Upper lobe of left lung (tissue), 6 donors: Measurements from ENCODE around the gene HMX2. TPM values are rescaled to one million over a fixed set of nuclear protein-coding genes. Genes with fewer than 3 reads are reported as not detected.

Experiments
- ATAC-seq, 2 donors: fragments of 200-7000 bp; cut with Tn5 transposase; one replicate each; pipeline ENCODE4 v1.9.1; 2022; ENCODE audit warnings: mild to moderate bottlenecking in 2 of 2, moderate library complexity in 2 of 2; ENCODE audit not compliant: low FRiP score in 2 of 2
- DNase-seq, 2 donors: peaks; one replicate each; pipeline ENCODE4 v3.0.0-alpha.2; 2019 to 2020
- H3K27ac ChIP-seq, 4 donors: fragments of 200-600 bp; sonication (generic); one replicate each; pipeline ENCODE4 v1.5.1; 2016 to 2019
- H3K27me3 ChIP-seq, 4 donors: fragments of 200-600 bp; sonication (generic); one replicate each; pipeline ENCODE4 v1.5.1; 2017 to 2019
- H3K36me3 ChIP-seq, 4 donors: fragments of 200-600 bp; sonication (generic); one replicate each; pipeline ENCODE4 v1.5.1; 2016 to 2019
- H3K4me1 ChIP-seq, 4 donors: fragments of 200-600 bp; sonication (generic); one replicate each; pipeline ENCODE4 v1.5.1; 2018 to 2019
- H3K4me3 ChIP-seq, 4 donors: fragments of 200-600 bp; sonication (generic); one replicate each; pipeline ENCODE4 v1.5.1; 2017 to 2019; ENCODE audit warnings: mild to moderate bottlenecking in 2 of 4, moderate library complexity in 1 of 4
- H3K9me3 ChIP-seq, 4 donors: fragments of 200-600 bp; sonication (generic); one replicate each; pipeline ENCODE4 v1.5.1; 2018 to 2019
- CTCF ChIP-seq, 6 experiments: fragments of 450-650 bp in 4 of 6; fragments of 200-600 bp in 2 of 6; sonication (generic) in 2 of 6; IDR thresholded peaks; one replicate each; pipeline ENCODE4 v1.5.1; 2016 to 2019; ENCODE audit warnings: antibody characterized with exemption in 6 of 6
- EP300 ChIP-seq, 4 donors: sonication (generic); formaldehyde crosslinking; IDR thresholded peaks; one replicate each; pipeline ENCODE4 v1.5.1; 2017; ENCODE audit warnings: antibody characterized with exemption in 4 of 4, control low read depth in 2 of 4
- POLR2A ChIP-seq, 4 donors: fragments of 450-650 bp; IDR thresholded peaks; one replicate each; pipeline ENCODE4 v1.5.1; 2016 to 2017; ENCODE audit warnings: antibody characterized with exemption in 4 of 4, mild to moderate bottlenecking in 2 of 4
- POLR2AphosphoS5 ChIP-seq, 2 donors: sonication (generic); formaldehyde crosslinking; IDR thresholded peaks; one replicate each; pipeline ENCODE4 v1.5.1; 2017; ENCODE audit warnings: antibody characterized with exemption in 2 of 2
- WGBS, 2 donors: methylation state at CpG; one replicate each; pipeline ENCODE4 v1.1.5; 2017 to 2018; 5-methylcytosine and 5-hydroxymethylcytosine counted together
- total RNA-seq, 6 donors: library from RNA; depleted of rRNA in 4 of 6; stranded (reverse); fragments of >200 nt in 4 of 6; gene quantifications; one replicate each; pipeline versions ENCODE4 v1.1.0 to v1.2.1, GENCODE V29; 2016 to 2021
- donor health status: DM: no; HTN: no; CAD: no; lungs with moderate emphysema.
- donor health status: DM: no; HTN: yes; CAD: no; lungs with severe emphysema.

Gene HMX2
- total RNA-seq, 6 donors from 2014 or later = not detected

- Histone ChIP-seq H3K27me3 (peaks cover 0 to 76% (median 54%) of the 10 kb centered on the region in 4 donors), H3K9me3 (no peaks in the 10 kb centered on the region), H3K27ac (no peak overlapping the region), H3K4me1 (peaks cover 46 to 70% (median 60%) of the 10 kb centered on the region in 4 donors), H3K4me3 (peak overlapping the region in 3 of 4 donors; percentile 33 to 50 (median 41)), H3K36me3 (no peaks in the 10 kb centered on the region)
- no peak for ATAC-seq
- TF ChIP-seq POLR2AphosphoS5 (IDR thresholded peaks at IDR 0.05) = no peak
- TF ChIP-seq CTCF (IDR thresholded peaks at IDR 0.05) = no peak
- no peak for TF ChIP-seq POLR2A (IDR thresholded peaks at IDR 0.05)
- TF ChIP-seq EP300 (IDR thresholded peaks at IDR 0.05) = no peak
- peak in 1 of 2 donors; percentile 77 for DNase-seq
- WGBS, 2 donors = 0 to 6% methylated on average over 10 to 20 of the region's 46 CpGs
Measured at GRCh38 chr10:123134915-123135414, 13.0 kb upstream of the HMX2 start.

- DNase-seq = peak in 1 of 2 donors; percentile 88
- H3K9me3 ChIP-seq = no peaks in the 10 kb centered on the region
- H3K27me3 ChIP-seq = peaks cover 0 to 82% (median 60%) of the 10 kb centered on the region in 4 donors
- peak in 1 of 2 donors; percentile 6 for ATAC-seq
- peaks cover 46 to 75% (median 63%) of the 10 kb centered on the region in 4 donors for H3K4me1 ChIP-seq
- H3K27ac ChIP-seq = no peak within 1 kb of the TSS
- WGBS, 2 donors = 1 to 2% methylated on average over 38 to 52 of the region's 76 CpGs
- H3K36me3 ChIP-seq = no peaks in the 10 kb centered on the region
- TF ChIP-seq EP300 (IDR thresholded peaks at IDR 0.05) (no peak), CTCF (IDR thresholded peaks at IDR 0.05) (no peak), POLR2AphosphoS5 (IDR thresholded peaks at IDR 0.05) (no peak), POLR2A (IDR thresholded peaks at IDR 0.05) (no peak)
- H3K4me3 ChIP-seq = peak within 1 kb of the TSS; percentile 24 to 50 (median 37)
Measured at GRCh38 chr10:123135415-123136141, 12.4 kb upstream of the HMX2 start, which contains the start of gene HMX3. TSS of gene HMX3 (plus strand) at chr10:123135970. CDS start at chr10:123136051, 81 bp downstream.

GRCh38 chr10:123136221-123136805 is 11.6 kb upstream of the HMX2 start:
- H3K36me3 ChIP-seq = no peaks in the 10 kb centered on the region
- H3K27me3 ChIP-seq = peaks cover 0 to 89% (median 64%) of the 10 kb centered on the region in 4 donors
- H3K9me3 ChIP-seq = no peaks in the 10 kb centered on the region
- TF ChIP-seq EP300 (IDR thresholded peaks at IDR 0.05) (no peak), POLR2AphosphoS5 (IDR thresholded peaks at IDR 0.05) (no peak), CTCF (IDR thresholded peaks at IDR 0.05) (no peak), POLR2A (IDR thresholded peaks at IDR 0.05) (no peak)
- peak overlapping the region in 3 of 4 donors; percentile 33 to 50 (median 41) for H3K4me3 ChIP-seq
- peak in 1 of 2 donors; percentile 85 for DNase-seq
- no peak for ATAC-seq
- no peak overlapping the region for H3K27ac ChIP-seq
- H3K4me1 ChIP-seq = peaks cover 46 to 75% (median 63%) of the 10 kb centered on the region in 4 donors
- 4 to 5% methylated on average over 25 to 58 of the region's 59 CpGs for WGBS, 2 donors

- H3K27ac ChIP-seq = no peak overlapping the region
- 2 to 4% methylated on average over 24 to 76 of the region's 83 CpGs for WGBS, 2 donors
- peak in 1 of 2 donors; percentile 85 for DNase-seq
- TF ChIP-seq EP300 (IDR thresholded peaks at IDR 0.05) = no peak
- no peak for TF ChIP-seq POLR2AphosphoS5 (IDR thresholded peaks at IDR 0.05)
- TF ChIP-seq POLR2A (IDR thresholded peaks at IDR 0.05) = no peak
- no peak for TF ChIP-seq CTCF (IDR thresholded peaks at IDR 0.05)
- H3K9me3 ChIP-seq = no peaks in the 10 kb centered on the region
- peaks cover 46 to 76% (median 63%) of the 10 kb centered on the region in 4 donors for H3K4me1 ChIP-seq
- ATAC-seq = no peak
- peak overlapping the region in 2 of 4 donors; percentile 41 to 50 for H3K4me3 ChIP-seq
- H3K36me3 ChIP-seq = no peaks in the 10 kb centered on the region
- peaks cover 0 to 96% (median 67%) of the 10 kb centered on the region in 4 donors for H3K27me3 ChIP-seq
Measured at GRCh38 chr10:123136806-123137642, 10.9 kb upstream of the HMX2 start.
